Fibroblast of gingiva (primary cell): ENCODE results near the gene HOXC10.

Source experiments
- DNase-seq: peaks from one replicate; pipeline ENCODE4 v3.0.0-alpha.2; 2011; ENCODE audit warnings: low read depth

Gene HOXC10

GRCh38 chr12:53950789-53951576 is 34.0 kb upstream of the HOXC10 start:
- no peak for DNase-seq

GRCh38 chr12:53951577-53952334 is 33.2 kb upstream of the HOXC10 start:
- no peak for DNase-seq

- DNase-seq, result no peak
Observed at GRCh38 chr12:53952335-53952694, 32.6 kb upstream of the HOXC10 start.

- no peak for DNase-seq
Observed at GRCh38 chr12:53952871-53953734, 31.8 kb upstream of the HOXC10 start.

- DNase-seq, result no peak
Observed at GRCh38 chr12:53953831-53954693, 30.9 kb upstream of the HOXC10 start.

- DNase-seq, result no peak
Observed at GRCh38 chr12:53954694-53955035, 30.3 kb upstream of the HOXC10 start, which contains the start of gene HOXC12. Gene HOXC12 (plus strand): TSS chr12:53954903. CDS start chr12:53954930, 27 bp downstream.

GRCh38 chr12:53955036-53955775 is 29.7 kb upstream of the HOXC10 start:
- DNase-seq, result no peak

GRCh38 chr12:53955776-53956250 is 29.1 kb upstream of the HOXC10 start:
- no peak for DNase-seq

- DNase-seq, result no peak
Observed at GRCh38 chr12:53956251-53956887, 28.6 kb upstream of the HOXC10 start.

GRCh38 chr12:53956914-53957536 is 27.9 kb upstream of the HOXC10 start:
- DNase-seq, result no peak

GRCh38 chr12:53958128-53958527 is 26.8 kb upstream of the HOXC10 start:
- no peak for DNase-seq

- DNase-seq, result no peak
Observed at GRCh38 chr12:53959314-53959713, 25.6 kb upstream of the HOXC10 start.

- DNase-seq, result no peak
Observed at GRCh38 chr12:53960187-53961024, 24.5 kb upstream of the HOXC10 start.

- DNase-seq, result no peak
Observed at GRCh38 chr12:53961025-53961761, 23.8 kb upstream of the HOXC10 start.

- DNase-seq, result no peak
Observed at GRCh38 chr12:53963005-53963404, 21.9 kb upstream of the HOXC10 start.

- DNase-seq, result no peak
Observed at GRCh38 chr12:53963434-53964314, 21.3 kb upstream of the HOXC10 start.

GRCh38 chr12:53964315-53964713 is 20.6 kb upstream of the HOXC10 start:
- DNase-seq, result no peak
